Mesenchymal stem cell (in vitro differentiated cells and primary cell): ENCODE measurements around the gene HACE1.

Experiments used
- DNase-seq: peaks from one replicate; pipeline ENCODE4 v3.0.0-alpha.2; 2013
- H2AFZ ChIP-seq: one replicate; pipeline ENCODE4 v1.6.1; 2013; ENCODE audit warnings: low read depth, mild to moderate bottlenecking, control low read depth, inconsistent platforms, low read length, moderate library complexity
- H2AK5ac ChIP-seq: 2 replicates; pipeline ENCODE4 v1.6.1; 2013; ENCODE audit warnings: low read length, moderate library complexity, mild to moderate bottlenecking, inconsistent platforms; ENCODE audit not compliant: severe bottlenecking
- H2BK120ac ChIP-seq: one replicate; pipeline ENCODE4 v1.6.1; 2013; ENCODE audit warnings: low read depth, mild to moderate bottlenecking, inconsistent platforms, low read length, moderate library complexity
- H2BK12ac ChIP-seq, 2 experiments: one replicate each; pipeline ENCODE4 v1.6.1; 2013; ENCODE audit warnings: inconsistent platforms in 2 of 2, low read length in 2 of 2, mild to moderate bottlenecking in 2 of 2, moderate library complexity in 2 of 2, control low read depth in 1 of 2
- H2BK15ac ChIP-seq: one replicate; pipeline ENCODE4 v1.6.1; 2013; ENCODE audit warnings: mild to moderate bottlenecking, low read depth, inconsistent platforms; ENCODE audit not compliant: poor library complexity, severe bottlenecking
- H2BK5ac ChIP-seq: 2 replicates; pipeline ENCODE4 v1.6.1; 2013; ENCODE audit warnings: low read depth, mild to moderate bottlenecking, low read length, control low read depth, inconsistent platforms; ENCODE audit not compliant: poor library complexity, severe bottlenecking
- H3K14ac ChIP-seq, 2 experiments: one replicate each; pipeline ENCODE4 v1.6.1; 2013; ENCODE audit warnings: inconsistent platforms in 2 of 2, low read length in 2 of 2, control low read depth in 1 of 2, mild to moderate bottlenecking in 1 of 2, moderate library complexity in 1 of 2
- H3K18ac ChIP-seq, 2 experiments: one replicate each; pipeline ENCODE4 v1.6.1; 2013; ENCODE audit warnings: inconsistent platforms in 2 of 2, low read length in 2 of 2, control low read depth in 1 of 2, low read depth in 1 of 2, mild to moderate bottlenecking in 1 of 2
- H3K23ac ChIP-seq, 2 experiments: one replicate each; pipeline ENCODE4 v1.6.1; 2013; ENCODE audit warnings: inconsistent platforms in 2 of 2, low read length in 2 of 2, mild to moderate bottlenecking in 2 of 2, moderate library complexity in 2 of 2, control low read depth in 1 of 2
- H3K27ac ChIP-seq: 2 replicates; pipeline ENCODE4 v1.5.1; 2013; ENCODE audit warnings: mild to moderate bottlenecking, moderate library complexity, low read length, control low read depth, inconsistent platforms; ENCODE audit not compliant: poor library complexity, severe bottlenecking
- H3K27me3 ChIP-seq, 2 experiments: 2 replicates each; pipeline versions ENCODE4 v1.6.1 to v1.7.0; 2013; ENCODE audit warnings: low read length in 2 of 2, mild to moderate bottlenecking in 2 of 2, moderate library complexity in 2 of 2, control low read depth in 1 of 2, inconsistent platforms in 1 of 2; ENCODE audit not compliant: control insufficient read depth in 1 of 2, insufficient read depth in 1 of 2
- H3K36me3 ChIP-seq, 2 experiments: 2 replicates each; pipeline versions ENCODE4 v1.6.1 to v1.7.0; 2013; ENCODE audit warnings: low read length in 2 of 2, control low read depth in 1 of 2, inconsistent platforms in 1 of 2, low read depth in 1 of 2, mild to moderate bottlenecking in 1 of 2; ENCODE audit not compliant: insufficient read depth in 2 of 2, control insufficient read depth in 1 of 2
- H3K4ac ChIP-seq, 2 experiments: one replicate each; pipeline ENCODE4 v1.6.1; 2013; ENCODE audit warnings: inconsistent platforms in 2 of 2, low read length in 2 of 2, mild to moderate bottlenecking in 2 of 2, moderate library complexity in 2 of 2, control low read depth in 1 of 2, low read depth in 1 of 2
- H3K4me1 ChIP-seq: 2 replicates; pipeline ENCODE4 v1.6.1; 2013; ENCODE audit warnings: low read depth, low read length, control low read depth; ENCODE audit not compliant: control insufficient read depth, insufficient read depth
- H3K4me2 ChIP-seq: 2 replicates; pipeline ENCODE4 v1.6.1; 2013; ENCODE audit warnings: low read length, mild to moderate bottlenecking, inconsistent platforms; ENCODE audit not compliant: poor library complexity, severe bottlenecking
- H3K4me3 ChIP-seq, 2 experiments: 2 replicates each; pipeline versions ENCODE4 v1.5.1 to v1.7.0; 2013; ENCODE audit warnings: low read length in 2 of 2, mild to moderate bottlenecking in 2 of 2, control low read depth in 1 of 2, low read depth in 1 of 2; ENCODE audit not compliant: insufficient read depth in 1 of 2
- H3K79me1 ChIP-seq: replicated peaks from 2 replicates; pipeline ENCODE4 v1.6.1; 2013; ENCODE audit warnings: mild to moderate bottlenecking, control low read depth, low read length, inconsistent platforms; ENCODE audit not compliant: poor library complexity, severe bottlenecking
- H3K9ac ChIP-seq: 2 replicates; pipeline ENCODE4 v1.7.0; 2013; ENCODE audit warnings: mild to moderate bottlenecking, low read length, moderate library complexity
- H3K9me3 ChIP-seq: 2 replicates; pipeline ENCODE4 v1.7.0; 2013; ENCODE audit warnings: mild to moderate bottlenecking, low read length; ENCODE audit not compliant: control insufficient read depth
- H4K8ac ChIP-seq: one replicate; pipeline ENCODE4 v1.6.1; 2013; ENCODE audit warnings: inconsistent platforms, mild to moderate bottlenecking, low read length, moderate library complexity
- H4K91ac ChIP-seq: one replicate; pipeline ENCODE4 v1.6.1; 2013; ENCODE audit warnings: mild to moderate bottlenecking, low read length, inconsistent platforms
- WGBS: methylation state at CpG from one replicate; pipeline ENCODE4 v1.1.7; 2013; ENCODE audit warnings: mixed read lengths; 5-methylcytosine and 5-hydroxymethylcytosine counted together

Gene HACE1

GRCh38 chr6:104692008-104692407 is 167.7 kb downstream of the HACE1 start:
- no peak overlapping the region for H3K4me3 ChIP-seq
- H3K18ac ChIP-seq: no peak overlapping the region
- no peaks in the 10 kb centered on the region for H3K79me1 ChIP-seq
- H3K27me3 ChIP-seq: no peaks in the 10 kb centered on the region
- no peak overlapping the region for H2BK15ac ChIP-seq
- H2BK12ac ChIP-seq: no peak overlapping the region
- no peak overlapping the region for H2AK5ac ChIP-seq
- no peak overlapping the region for H3K23ac ChIP-seq
- no peak overlapping the region for H2BK120ac ChIP-seq
- DNase-seq: no peak
- no peaks in the 10 kb centered on the region for H3K36me3 ChIP-seq
- H3K14ac ChIP-seq: no peak overlapping the region
- no peak overlapping the region for H2BK5ac ChIP-seq
- H4K8ac ChIP-seq: no peak overlapping the region
- no peak overlapping the region for H3K27ac ChIP-seq
- peaks cover 8% of the 10 kb centered on the region for H3K4me1 ChIP-seq
- H3K9ac ChIP-seq: no peak overlapping the region
- WGBS: 100% methylated on average over 1 of the region's 1 CpG
- H4K91ac ChIP-seq: no peak overlapping the region
- no peak overlapping the region for H2AFZ ChIP-seq
- H3K4me2 ChIP-seq: no peak overlapping the region
- H3K4ac ChIP-seq: no peak overlapping the region
- no peaks in the 10 kb centered on the region for H3K9me3 ChIP-seq

GRCh38 chr6:104689551-104690205 is 170.0 kb downstream of the HACE1 start:
- no peak overlapping the region for H2AFZ ChIP-seq
- H3K9me3 ChIP-seq: no peaks in the 10 kb centered on the region
- H3K9ac ChIP-seq: no peak overlapping the region
- H3K14ac ChIP-seq: no peak overlapping the region
- 11% methylated on average over 2 of the region's 3 CpGs for WGBS
- no peak overlapping the region for H3K4ac ChIP-seq
- H3K4me3 ChIP-seq: no peak overlapping the region
- no peaks in the 10 kb centered on the region for H3K27me3 ChIP-seq
- H3K18ac ChIP-seq: peak overlapping the region; percentile 68 to 71
- H2BK12ac ChIP-seq: peak overlapping the region; percentile 49 to 96
- DNase-seq: peak; percentile 78
- no peak overlapping the region for H3K4me2 ChIP-seq
- no peak overlapping the region for H2BK5ac ChIP-seq
- H4K91ac ChIP-seq: peak overlapping the region; percentile 43
- peak overlapping the region; percentile 58 for H4K8ac ChIP-seq
- peak overlapping the region; percentile 64 for H2BK120ac ChIP-seq
- H3K79me1 ChIP-seq: no peaks in the 10 kb centered on the region
- no peak overlapping the region for H3K23ac ChIP-seq
- no peaks in the 10 kb centered on the region for H3K36me3 ChIP-seq
- no peak overlapping the region for H2BK15ac ChIP-seq
- H3K27ac ChIP-seq: peak overlapping the region; percentile 63
- peaks cover 10% of the 10 kb centered on the region for H3K4me1 ChIP-seq
- H2AK5ac ChIP-seq: peak overlapping the region; percentile 89

DNA sequence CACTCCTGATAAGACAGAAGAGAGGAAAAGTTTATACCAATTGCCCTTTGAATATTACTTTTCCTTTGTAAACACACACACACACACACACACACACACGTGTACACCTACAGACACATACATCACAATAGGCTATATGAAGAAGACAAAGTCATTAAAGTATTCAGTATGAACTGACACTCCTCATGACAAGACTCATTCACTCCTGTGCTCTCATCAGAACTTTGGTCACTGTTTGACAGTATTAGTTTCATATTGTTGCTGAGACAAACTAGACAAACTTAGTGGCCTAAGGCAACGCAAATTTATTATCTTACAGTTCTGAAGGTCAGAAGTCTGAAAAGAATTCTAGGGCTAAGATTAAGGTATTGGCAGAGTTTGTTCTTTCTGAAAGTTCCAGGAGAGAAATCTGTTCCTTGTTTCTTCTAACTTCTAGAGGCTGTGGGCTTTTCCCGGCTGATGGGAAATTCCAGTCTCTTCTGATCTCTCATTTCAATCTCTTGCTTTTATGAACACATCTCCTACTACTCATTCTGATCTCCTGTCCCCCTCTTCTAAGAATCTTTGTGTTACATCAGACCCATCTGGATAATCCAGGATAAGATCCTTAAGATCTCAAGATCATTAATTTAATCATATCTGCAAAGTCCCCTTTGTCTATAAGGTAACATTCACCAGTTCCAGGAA is 171.3 kb downstream of the HACE1 start:
- H4K91ac ChIP-seq: no peak overlapping the region
- no peak overlapping the region for H4K8ac ChIP-seq
- no peak overlapping the region for H2BK5ac ChIP-seq
- peak overlapping the region; percentile 93 for H2AK5ac ChIP-seq
- no peak overlapping the region for H3K23ac ChIP-seq
- H3K14ac ChIP-seq: no peak overlapping the region
- H2BK120ac ChIP-seq: peak overlapping the region; percentile 57
- H3K4me2 ChIP-seq: no peak overlapping the region
- no peaks in the 10 kb centered on the region for H3K36me3 ChIP-seq
- H2BK12ac ChIP-seq: no peak overlapping the region
- H3K4ac ChIP-seq: no peak overlapping the region
- no peaks in the 10 kb centered on the region for H3K79me1 ChIP-seq
- no peaks in the 10 kb centered on the region for H3K27me3 ChIP-seq
- H3K4me3 ChIP-seq: no peak overlapping the region
- no peak overlapping the region for H3K18ac ChIP-seq
- H3K4me1 ChIP-seq: peaks cover 10% of the 10 kb centered on the region
- H3K9me3 ChIP-seq: no peaks in the 10 kb centered on the region
- WGBS: 88% methylated on average over 3 of the region's 3 CpGs
- peak overlapping the region; percentile 3 for H3K27ac ChIP-seq
- peak overlapping the region; percentile 54 for H2BK15ac ChIP-seq
- H2AFZ ChIP-seq: no peak overlapping the region
- H3K9ac ChIP-seq: no peak overlapping the region
- peak; percentile 28 for DNase-seq

DNA sequence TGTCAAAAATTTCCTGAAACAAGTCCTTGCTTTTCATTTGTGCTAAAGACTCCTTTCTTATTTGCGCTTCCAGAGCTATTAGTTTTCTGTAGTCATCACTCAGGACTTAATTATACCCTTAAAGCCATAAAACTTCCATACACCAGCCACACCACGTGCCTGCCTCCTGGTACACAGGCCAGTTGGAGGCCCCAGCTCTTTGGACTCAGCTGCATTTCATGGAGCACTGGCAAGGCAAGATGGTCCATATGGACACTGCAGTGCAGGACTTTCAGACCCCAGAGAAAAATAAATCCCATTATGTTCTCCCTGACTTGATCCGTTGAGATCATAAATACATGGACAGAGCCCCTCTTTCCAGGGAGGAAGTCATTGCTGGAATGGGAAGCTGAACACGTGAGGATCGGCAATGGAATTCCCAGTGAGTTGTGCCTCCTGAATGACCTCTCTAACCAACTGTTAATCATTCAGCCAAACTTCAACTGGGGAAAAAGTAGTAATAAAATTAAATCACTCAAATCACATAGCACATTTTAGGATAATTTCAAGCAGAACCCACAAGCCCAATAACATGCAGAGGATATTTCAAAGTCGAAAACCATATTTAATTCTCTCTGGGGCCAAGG is 173.1 kb downstream of the HACE1 start:
- peak overlapping the region; percentile 77 for H4K8ac ChIP-seq
- no peak overlapping the region for H2BK120ac ChIP-seq
- no peaks in the 10 kb centered on the region for H3K9me3 ChIP-seq
- H3K4me2 ChIP-seq: no peak overlapping the region
- WGBS: 61% methylated on average over 6 of the region's 6 CpGs
- H3K27ac ChIP-seq: peak overlapping the region; percentile 85
- peak overlapping the region; percentile 82 for H2AK5ac ChIP-seq
- H2BK12ac ChIP-seq: peak overlapping the region in 1 of 2 experiments; percentile 54
- H3K4me3 ChIP-seq: no peak overlapping the region
- H2AFZ ChIP-seq: no peak overlapping the region
- DNase-seq: no peak
- peak overlapping the region; percentile 60 to 78 for H3K18ac ChIP-seq
- H2BK5ac ChIP-seq: no peak overlapping the region
- no peak overlapping the region for H3K14ac ChIP-seq
- no peak overlapping the region for H3K9ac ChIP-seq
- H3K4me1 ChIP-seq: peaks cover 10% of the 10 kb centered on the region
- peak overlapping the region in 1 of 2 experiments; percentile 2 for H3K23ac ChIP-seq
- no peak overlapping the region for H4K91ac ChIP-seq
- H3K27me3 ChIP-seq: no peaks in the 10 kb centered on the region
- H3K36me3 ChIP-seq: no peaks in the 10 kb centered on the region
- peak overlapping the region; percentile 57 for H2BK15ac ChIP-seq
- H3K4ac ChIP-seq: peak overlapping the region in 1 of 2 experiments; percentile 26
- H3K79me1 ChIP-seq: no peaks in the 10 kb centered on the region
